Activated CD8-positive, alpha-beta memory T cell treated with anti-CD3 and anti-CD28 coated beads, Interleukin-2, amount 50 U/mL, for 24 hours (primary cell): ENCODE results near the gene STYXL1.

Source experiments
- DNase-seq: peaks from one replicate; pipeline ENCODE4 v3.0.0-alpha.2; 2020; ENCODE audit errors: extremely low read depth

The STYXL1 gene

GRCh38 chr7:75957021-75957736, 90.6 kb downstream of the STYXL1 start:
- no peak for DNase-seq

- DNase-seq: no peak
Measured at GRCh38 chr7:75955331-75955955, 92.4 kb downstream of the STYXL1 start.

GRCh38 chr7:75953931-75954330, 93.9 kb downstream of the STYXL1 start:
- no peak for DNase-seq

- no peak for DNase-seq
Measured at GRCh38 chr7:75953431-75953830, 94.4 kb downstream of the STYXL1 start.

- no peak for DNase-seq
Measured at GRCh38 chr7:75951506-75951905, 96.3 kb downstream of the STYXL1 start.

GRCh38 chr7:75950111-75950681, 97.6 kb downstream of the STYXL1 start:
- DNase-seq: no peak

GRCh38 chr7:75948179-75948578, 99.6 kb downstream of the STYXL1 start:
- DNase-seq: no peak
